ENCODE data around the gene ELK4.

DNA sequence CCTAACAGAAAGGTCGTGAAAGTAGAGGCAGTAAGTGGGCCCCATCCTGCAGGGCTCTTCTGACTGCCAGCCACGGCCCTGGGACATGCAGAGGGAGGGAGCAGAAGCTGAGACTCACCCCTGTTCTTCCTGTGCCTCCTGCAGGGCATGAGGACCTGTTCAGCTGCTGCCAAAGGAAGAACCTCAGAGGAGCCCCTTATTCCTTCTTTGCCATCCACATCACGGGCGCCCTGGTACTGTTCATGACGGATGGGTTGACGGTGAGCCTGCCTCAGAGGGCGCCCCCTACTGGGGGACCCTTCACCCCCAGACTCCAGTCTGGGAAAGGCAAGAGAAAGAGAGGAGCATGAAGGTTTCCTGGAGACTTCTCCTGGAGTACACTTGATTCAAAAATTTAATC is 47.1 kb downstream of the ELK4 start:
- TF ChIP-seq FOXM1 (IDR thresholded peaks at IDR 0.05; ENCODE audit: borderline replicate concordance) (no peak), FOXK2 (IDR thresholded peaks at IDR 0.05) (no peak), SUZ12 (IDR thresholded peaks at IDR 0.05) (no peak), PKNOX1 (IDR thresholded peaks at IDR 0.05) (no peak), ARNT (IDR thresholded peaks at IDR 0.05) (no peak), SP1 (IDR thresholded peaks at IDR 0.05) (no peak), ZNF384 (IDR thresholded peaks at IDR 0.05) (no peak), ELF4 (IDR thresholded peaks at IDR 0.05) (no peak), HDGF (IDR thresholded peaks at IDR 0.05; ENCODE audit: borderline replicate concordance) (no peak), FOXA1 (IDR thresholded peaks at IDR 0.05) (no peak), LEF1 (IDR thresholded peaks at IDR 0.05; ENCODE audit: borderline replicate concordance) (no peak), CTBP1 (IDR thresholded peaks at IDR 0.05; ENCODE audit: borderline replicate concordance) (no peak)

Measured in HEK293T (cell line).